A549 (cell line): ENCODE results near the gene NMT1.
"Not testable (repeated sequence)": the region's sequence is repeated elsewhere in the genome, so short reads cannot be mapped to it uniquely, and the experiment has no call there.

ENCODE experiments used
- CTCF ChIP-seq: fragments of >200 bp; sonication (Bioruptor Twin); formaldehyde crosslinking; IDR thresholded peaks from 3 replicates; pipeline ENCODE4 v1.5.1; 2016
- ESRRA ChIP-seq: fragments of 150-350 bp; IDR thresholded peaks from 2 replicates; pipeline ENCODE4 v1.6.1; 2014; ENCODE audit warnings: mild to moderate bottlenecking, low read length, borderline replicate concordance
- FOSL2 ChIP-seq, 2 experiments: fragments of 450-650 bp in 1 of 2; fragments of >200 bp in 1 of 2; sonication (Bioruptor Twin) in 1 of 2; formaldehyde crosslinking; IDR thresholded peaks; 2 replicates each; pipeline versions ENCODE4 v1.5.0 to v1.6.1; 2016 to 2020; ENCODE audit warnings: mild to moderate bottlenecking in 1 of 2, moderate library complexity in 1 of 2
- POLR2A ChIP-seq: IDR thresholded peaks from 2 replicates; pipeline ENCODE4 v1.6.1; 2012; ENCODE audit warnings: mild to moderate bottlenecking, low read length
- SMC3 ChIP-seq: fragments of >200 bp; sonication (Bioruptor Twin); formaldehyde crosslinking; IDR thresholded peaks from 3 replicates; pipeline ENCODE4 v1.6.1; 2018; ENCODE audit warnings: inconsistent platforms

DNA sequence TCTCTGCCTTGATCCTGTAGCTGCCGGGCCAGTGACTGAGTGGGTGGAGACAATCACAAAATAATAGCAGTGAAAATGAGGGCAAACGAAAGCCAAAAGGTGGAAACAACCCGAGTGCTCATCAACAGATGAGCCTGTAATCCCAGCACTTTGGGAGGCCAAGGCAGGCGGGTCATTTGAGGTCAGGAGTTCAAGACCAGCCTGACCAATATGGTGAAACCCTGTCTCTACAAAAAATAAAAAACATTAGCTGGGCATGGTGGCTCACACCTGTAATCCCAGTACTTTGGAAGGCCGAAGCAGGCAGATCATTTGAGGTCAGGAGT lies 63.6 kb downstream of the NMT1 start:
- TF ChIP-seq CTCF; POLR2A; SMC3; FOSL2 (IDR thresholded peaks at IDR 0.05); FOSL2 (CRISPR knock-in tag; IDR thresholded peaks at IDR 0.05); ESRRA: not testable (repeated sequence)
